Fibroblast of peridontal ligament (primary cell): Measurements from ENCODE around the gene LMTK3.
"Not testable (repeated sequence)": the region's sequence is repeated elsewhere in the genome, so short reads cannot be mapped to it uniquely, and the experiment has no call there.

Experiments used
- DNase-seq: peaks from one replicate; pipeline ENCODE4 v3.0.0-alpha.2; 2010; ENCODE audit errors: extremely low read depth

LMTK3 gene

GRCh38 chr19:48488478-48488877 lies 23.2 kb downstream of the LMTK3 start:
- DNase-seq: not testable (repeated sequence)

- peak; percentile 73 for DNase-seq
Measured at GRCh38 chr19:48487948-48488347, 23.7 kb downstream of the LMTK3 start.

GRCh38 chr19:48487544-48487943 lies 24.1 kb downstream of the LMTK3 start:
- DNase-seq: no peak

GRCh38 chr19:48486706-48487105 lies 24.9 kb downstream of the LMTK3 start:
- not testable (repeated sequence) for DNase-seq

GRCh38 chr19:48484931-48485612 lies 26.6 kb downstream of the LMTK3 start:
- no peak for DNase-seq

GRCh38 chr19:48484247-48484893 lies 27.3 kb downstream of the LMTK3 start:
- DNase-seq: no peak

GRCh38 chr19:48483301-48483700 lies 28.3 kb downstream of the LMTK3 start:
- DNase-seq: no peak

GRCh38 chr19:48481846-48482639 lies 29.6 kb downstream of the LMTK3 start:
- peak; percentile 57 for DNase-seq

GRCh38 chr19:48480558-48481500 lies 30.8 kb downstream of the LMTK3 start:
- DNase-seq: peak; percentile 63

- peak; percentile 18 for DNase-seq
Measured at GRCh38 chr19:48480183-48480557, 31.5 kb downstream of the LMTK3 start.

GRCh38 chr19:48479686-48480085 lies 31.9 kb downstream of the LMTK3 start:
- DNase-seq: peak; percentile 9

GRCh38 chr19:48478339-48479256 lies 33.0 kb downstream of the LMTK3 start:
- DNase-seq: no peak

GRCh38 chr19:48477698-48478338 lies 33.8 kb downstream of the LMTK3 start:
- no peak for DNase-seq

- no peak for DNase-seq
Measured at GRCh38 chr19:48477067-48477685, 34.5 kb downstream of the LMTK3 start.

GRCh38 chr19:48476176-48476575 lies 35.5 kb downstream of the LMTK3 start:
- no peak for DNase-seq

GRCh38 chr19:48475369-48476068 lies 36.1 kb downstream of the LMTK3 start:
- no peak for DNase-seq

- DNase-seq: no peak
Measured at GRCh38 chr19:48474084-48474592, 37.5 kb downstream of the LMTK3 start.

- DNase-seq: no peak
Measured at GRCh38 chr19:48473161-48473966, 38.3 kb downstream of the LMTK3 start.
